Gastroesophageal sphincter (tissue), 3 donors: ENCODE data around the gene PRICKLE4.

Experiments
- CTCF ChIP-seq, 4 experiments: fragments of 200-600 bp in 2 of 4; fragments of 450-650 bp in 2 of 4; sonication (generic) in 1 of 4; IDR thresholded peaks; one replicate each; pipeline ENCODE4 v1.5.1; 2017 to 2019; ENCODE audit warnings: antibody characterized with exemption in 4 of 4, mild to moderate bottlenecking in 2 of 4, moderate library complexity in 2 of 4
- EP300 ChIP-seq: sonication (generic); formaldehyde crosslinking; IDR thresholded peaks from one replicate; pipeline ENCODE4 v1.6.1; 2017; ENCODE audit warnings: antibody characterized with exemption, mild to moderate bottlenecking
- POLR2A ChIP-seq, 2 donors: fragments of 450-650 bp; IDR thresholded peaks; one replicate each; pipeline ENCODE4 v1.6.1; 2017; ENCODE audit warnings: antibody characterized with exemption in 2 of 2, mild to moderate bottlenecking in 2 of 2, moderate library complexity in 1 of 2
- POLR2AphosphoS5 ChIP-seq: sonication (generic); formaldehyde crosslinking; IDR thresholded peaks from one replicate; pipeline ENCODE4 v1.6.1; 2017; ENCODE audit warnings: antibody characterized with exemption

- TF ChIP-seq POLR2A (IDR thresholded peaks at IDR 0.05), result no peak
- TF ChIP-seq POLR2AphosphoS5, result no peak
- no peak for TF ChIP-seq EP300
- TF ChIP-seq CTCF (IDR thresholded peaks at IDR 0.05), result no peak
These were observed 19.0 kb downstream of the PRICKLE4 start for GRCh38 chr6:41799559-41799911.
